A673 (cell line): ENCODE data around the gene SLC35A3. TPM values are rescaled to one million over a fixed set of nuclear protein-coding genes. Genes with fewer than 3 reads are reported as not detected.
A peak's percentile ranks its signal among the peaks of the same experiment; 100 is the strongest.

Source experiments
- Bru-seq: library from RNA; stranded (reverse); fragments of 400-500 nt; gene quantifications from one replicate; lab custom pipeline; 2021; lab: Mats Ljungman, UMichigan
- BruChase-seq, 2 experiments: library from RNA; stranded (reverse); fragments of 400-500 nt; gene quantifications; one replicate each; lab custom pipeline; 2021; lab: Mats Ljungman, UMichigan
- BruUV-seq: library from RNA; stranded (reverse); fragments of 400-500 nt; replicated peaks from 2 replicates; lab custom pipeline; 2021; lab: Mats Ljungman, UMichigan
- CTCF ChIA-PET: fragments of 300-600 bp; sonication (Branson Sonifier 250); formaldehyde crosslinking; loops from one replicate; lab custom pipeline; 2022; ENCODE audit warnings: antibody characterized with exemption; lab: Charles Lee
- POLR2A ChIA-PET: fragments of 300-600 bp; sonication (Branson Sonifier 250); formaldehyde crosslinking; loops from one replicate; lab custom pipeline; 2022; ENCODE audit warnings: antibody characterized with exemption; ENCODE audit not compliant: low non-redundant PET; lab: Charles Lee
- DNase-seq: peaks from one replicate; pipeline ENCODE4 v3.0.0-alpha.2; 2015; ENCODE audit warnings: low spot score
- H3K27ac ChIP-seq: fragments of 200-600 bp; sonication (generic); 2 replicates; pipeline ENCODE4 v1.5.1; 2016; ENCODE audit warnings: mixed run types, low read depth, mild to moderate bottlenecking, mixed read lengths, antibody characterized with exemption, low read length; ENCODE audit not compliant: poor library complexity, severe bottlenecking
- H3K27me3 ChIP-seq: fragments of 200-600 bp; sonication (generic); replicated peaks from 2 replicates; pipeline ENCODE4 v1.6.1; 2017; ENCODE audit warnings: mixed run types, low read depth, mild to moderate bottlenecking, mixed read lengths, antibody characterized with exemption, low read length; ENCODE audit not compliant: insufficient read depth, poor library complexity
- H3K36me3 ChIP-seq: fragments of 200-600 bp; sonication (generic); 2 replicates; pipeline ENCODE4 v1.6.1; 2016; ENCODE audit warnings: mixed run types, mild to moderate bottlenecking, mixed read lengths, antibody characterized with exemption, low read length; ENCODE audit not compliant: insufficient read depth, poor library complexity, severe bottlenecking
- H3K4me1 ChIP-seq: fragments of 200-600 bp; sonication (generic); 2 replicates; pipeline ENCODE4 v1.6.1; 2017; ENCODE audit warnings: mixed run types, mild to moderate bottlenecking, mixed read lengths, antibody characterized with exemption, low read length; ENCODE audit not compliant: insufficient read depth, poor library complexity, severe bottlenecking
- H3K4me3 ChIP-seq: fragments of 200-600 bp; sonication (generic); 2 replicates; pipeline ENCODE4 v1.5.1; 2016; ENCODE audit warnings: low read depth, mixed run types, mild to moderate bottlenecking, mixed read lengths, low read length; ENCODE audit not compliant: poor library complexity, severe bottlenecking
- H3K9me3 ChIP-seq: fragments of 200-600 bp; sonication (generic); 2 replicates; pipeline ENCODE4 v1.6.1; 2016; ENCODE audit warnings: mixed run types, low read depth, mild to moderate bottlenecking, mixed read lengths, antibody characterized with exemption, low read length; ENCODE audit not compliant: poor library complexity, severe bottlenecking
- CTCF ChIP-seq: fragments of 300-800, 200-600 bp; sonication (generic); conservative IDR thresholded peaks from 2 replicates; pipeline ENCODE4 v1.5.1; 2017; ENCODE audit warnings: low read depth, mild to moderate bottlenecking, antibody characterized with exemption, low read length, moderate library complexity, mixed read lengths
- EZH2 ChIP-seq: fragments of 200-600 bp; sonication (generic); IDR thresholded peaks from 2 replicates; pipeline ENCODE4 v1.6.1; 2017; ENCODE audit warnings: borderline replicate concordance, low read depth, mild to moderate bottlenecking, mixed read lengths, antibody characterized with exemption, low read length; ENCODE audit not compliant: poor library complexity, severe bottlenecking
- intact Hi-C: fragments of 100-400 bp; cut with micrococcal nuclease; formaldehyde crosslinking; loops from one replicate; pipeline ENCODE4 v1.10.0; 2022; ENCODE audit not compliant: unreplicated experiment
- long read RNA-seq: library from polyadenylated mRNA; stranded (forward); transcript quantifications from one replicate; pipeline ENCODE4 v2.0.0, GENCODE V29; 2022
- total RNA-seq: library from RNA; stranded (reverse); gene quantifications from 2 replicates; pipeline ENCODE4 v1.2.3, GENCODE V29; 2021

The SLC35A3 gene
- 24.1 and 25.0 TPM in 2 replicates for total RNA-seq
- percentile 77 among the genes with signal in this experiment for Bru-seq, nascent RNA
- BruChase-seq, experiment 1, labeled RNA remaining after a 2-hour chase = percentile 91 among the genes with signal in this experiment
- percentile 95 among the genes with signal in this experiment for BruChase-seq, experiment 2, labeled RNA remaining after a 6-hour chase
- long read RNA-seq, full-length matches to known transcripts = 23 of 29 reads
- long read RNA-seq, partial matches to known transcripts = 1 of 29 reads
- long read RNA-seq, other reads (novel, unspliced or antisense) = 5 of 29 reads

GRCh38 chr1:99969729-99970621 is at the start of gene SLC35A3:
Gene SLC35A3, plus strand, starts transcription at chr1:99969996. Its CDS starts 23,559 bp downstream, at chr1:99993555.
- Histone ChIP-seq H3K9me3 (no peaks in the 10 kb centered on the region), H3K36me3 (no peaks in the 10 kb centered on the region), H3K27ac (peak within 1 kb of the TSS; percentile 82), H3K4me3 (peak within 1 kb of the TSS; percentile 94), H3K4me1 (peaks cover 6% of the 10 kb centered on the region), H3K27me3 (no peaks in the 10 kb centered on the region)
- intact Hi-C loops = loop anchor here (5.0 kb wide), 1 partner anchor 487 kb away; no protein-coding TSS in a partner anchor
- peak; percentile 82 for DNase-seq
- ChIA-PET POLR2A (no interaction called here), CTCF (no interaction called here)
- BruUV-seq = no TSS peak
- TF ChIP-seq CTCF = no peak
- TF ChIP-seq EZH2 = no peak

- Histone ChIP-seq H3K4me3 (no peak overlapping the region), H3K27me3 (no peaks in the 10 kb centered on the region), H3K27ac (no peak overlapping the region), H3K4me1 (no peaks in the 10 kb centered on the region), H3K36me3 (no peaks in the 10 kb centered on the region), H3K9me3 (no peaks in the 10 kb centered on the region)
- no TSS peak for BruUV-seq
- CTCF ChIA-PET = interaction anchor here (0.6 kb wide), 1 partner anchor 43 kb away, joined by 7 read pairs; no protein-coding TSS in a partner anchor
- TF ChIP-seq EZH2 = no peak
- no peak for TF ChIP-seq CTCF
- DNase-seq = no peak
- POLR2A ChIA-PET = no interaction called here
- intact Hi-C loops = no loop called here
These were observed 35.0 kb upstream of the SLC35A3 start for GRCh38 chr1:99934801-99935200.

- no peak for DNase-seq
- POLR2A ChIA-PET = no interaction called here
- intact Hi-C loops = no loop called here
These were observed 34.3 kb upstream of the SLC35A3 start for GRCh38 chr1:99935534-99935933.

More at GRCh38 chr1:99935534-99935933, 34.3 kb upstream of the SLC35A3 start:
- Histone ChIP-seq H3K36me3 (no peaks in the 10 kb centered on the region), H3K9me3 (no peaks in the 10 kb centered on the region), H3K4me3 (no peak overlapping the region), H3K27me3 (no peaks in the 10 kb centered on the region), H3K27ac (no peak overlapping the region), H3K4me1 (no peaks in the 10 kb centered on the region)
- BruUV-seq = no TSS peak
- TF ChIP-seq EZH2 = no peak
- TF ChIP-seq CTCF = no peak
- CTCF ChIA-PET = interaction anchor here (0.6 kb wide), 1 partner anchor 42 kb away, joined by 7 read pairs; no protein-coding TSS in a partner anchor
